Measurements from ENCODE around the gene PRLR.

DNA sequence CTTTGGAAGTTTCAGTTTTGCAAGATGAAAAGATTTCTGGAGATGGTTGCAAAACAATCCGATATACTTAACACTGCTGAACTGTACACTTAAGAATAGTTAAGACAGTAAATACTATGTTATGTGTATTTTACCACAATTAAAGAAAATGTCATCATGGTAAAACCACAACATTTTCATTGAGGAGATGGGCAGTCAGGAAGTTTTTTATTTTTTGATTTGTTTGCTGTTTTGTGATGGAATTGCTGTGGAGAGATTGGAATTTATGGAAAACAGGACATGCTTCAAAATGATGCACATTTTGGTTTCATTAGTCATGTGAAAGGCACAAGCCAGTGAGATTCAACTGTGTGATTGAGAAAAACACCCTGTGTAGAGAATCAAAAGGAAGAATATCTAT lies 92.1 kb downstream of the PRLR start:
- TF ChIP-seq CTCF (IDR thresholded peaks at IDR 0.05; ENCODE audit: low read length) (no peak), EZH2phosphoT487 (IDR thresholded peaks at IDR 0.05; ENCODE audit: low read length) (no peak), EZH2 (optimal IDR thresholded peaks at IDR 0.05; ENCODE audit: low read depth, low read length) (no peak)

Data from MM.1S (cell line).